Naive thymus-derived CD4-positive, alpha-beta T cell (primary cell): Measurements from ENCODE around the gene GPR141. TPM values are rescaled to one million over a fixed set of nuclear protein-coding genes. Genes with fewer than 3 reads are reported as not detected.

Source experiments
- ATAC-seq: fragments of 150-1000 bp; cut with Tn5 transposase; 2 replicates; pipeline ENCODE4 v1.10.0; 2021; ENCODE audit warnings: mild to moderate bottlenecking, moderate library complexity
- CTCF ChIA-PET: fragments of 350-600 bp; sonication (Branson Sonifier 250); formaldehyde crosslinking; loops from one replicate; lab custom pipeline; 2021; ENCODE audit warnings: antibody characterized with exemption; lab: Charles Lee
- POLR2A ChIA-PET: fragments of 350-600 bp; sonication (Branson Sonifier 250); formaldehyde crosslinking; loops from one replicate; lab custom pipeline; 2021; ENCODE audit warnings: antibody characterized with exemption, inconsistent platforms; lab: Charles Lee
- DNase-seq, 9 donors: peaks; one replicate each; pipeline versions ENCODE4 v3.0.0 to v3.0.0-alpha.2; 2020 to 2022; ENCODE audit warnings: mixed read lengths in 1 of 9
- H3K27ac ChIP-seq: one replicate; pipeline ENCODE4 v1.7.0; 2013; ENCODE audit warnings: mild to moderate bottlenecking, low read depth, low read length, moderate library complexity
- H3K27me3 ChIP-seq, 2 donors: one replicate each; pipeline ENCODE4 v1.7.0; 2013; ENCODE audit warnings: low read length in 2 of 2, mild to moderate bottlenecking in 2 of 2, moderate library complexity in 2 of 2; ENCODE audit not compliant: control insufficient read depth in 2 of 2, insufficient read depth in 2 of 2
- H3K36me3 ChIP-seq, 3 experiments: 1 replicate in 2 of 3; 2 replicates in 1 of 3; pipeline ENCODE4 v1.7.0; 2013; ENCODE audit warnings: low read length in 3 of 3, mild to moderate bottlenecking in 3 of 3, moderate library complexity in 1 of 3; ENCODE audit not compliant: insufficient read depth in 3 of 3, control insufficient read depth in 2 of 3
- H3K4me1 ChIP-seq, 2 donors: one replicate each; pipeline ENCODE4 v1.7.0; 2013; ENCODE audit warnings: low read length in 2 of 2, mild to moderate bottlenecking in 2 of 2, moderate library complexity in 1 of 2; ENCODE audit not compliant: control insufficient read depth in 2 of 2, insufficient read depth in 2 of 2
- H3K4me3 ChIP-seq: 2 replicates; pipeline ENCODE4 v1.7.0; 2013; ENCODE audit warnings: mild to moderate bottlenecking, low read length
- H3K9me3 ChIP-seq, 3 experiments: 1 replicate in 2 of 3; 2 replicates in 1 of 3; pipeline ENCODE4 v1.7.0; 2013; ENCODE audit warnings: low read length in 3 of 3; ENCODE audit not compliant: control insufficient read depth in 2 of 3
- H3K27ac Mint-ChIP-seq, 9 donors: one replicate each; pipeline ENCODE4 v1.8.0; 2020 to 2022; ENCODE audit warnings: mixed read lengths in 9 of 9, mild to moderate bottlenecking in 8 of 9, moderate library complexity in 5 of 9, inconsistent platforms in 2 of 9
- H3K27me3 Mint-ChIP-seq, 5 donors: one replicate each; pipeline ENCODE4 v1.8.0; 2021 to 2022; ENCODE audit warnings: mixed read lengths in 5 of 5, mild to moderate bottlenecking in 1 of 5
- H3K36me3 Mint-ChIP-seq, 5 donors: one replicate each; pipeline ENCODE4 v1.8.0; 2020 to 2022; ENCODE audit warnings: mixed read lengths in 5 of 5, mild to moderate bottlenecking in 3 of 5, inconsistent platforms in 1 of 5
- H3K4me1 Mint-ChIP-seq, 7 donors: one replicate each; pipeline ENCODE4 v1.8.0; 2020 to 2022; ENCODE audit warnings: mixed read lengths in 7 of 7, mild to moderate bottlenecking in 3 of 7, inconsistent platforms in 1 of 7
- H3K4me3 Mint-ChIP-seq, 10 donors: one replicate each; pipeline ENCODE4 v1.8.0; 2020 to 2022; ENCODE audit warnings: mild to moderate bottlenecking in 10 of 10, mixed read lengths in 10 of 10, moderate library complexity in 6 of 10, inconsistent platforms in 2 of 10
- H3K9me3 Mint-ChIP-seq, 11 donors: one replicate each; pipeline ENCODE4 v1.8.0; 2020 to 2022; ENCODE audit warnings: mixed read lengths in 11 of 11, mild to moderate bottlenecking in 4 of 11, inconsistent platforms in 1 of 11, moderate library complexity in 1 of 11
- intact Hi-C, 2 donors: fragments of 100-400 bp; cut with micrococcal nuclease; formaldehyde crosslinking; loops; one replicate each; pipeline ENCODE4 v1.15.1; 2023
- polyA plus RNA-seq, 2 donors: library from polyadenylated mRNA; unstranded; fragments of 300-500 nt; fragmentation: Illumina TruSeq; gene quantifications; one replicate each; pipeline ENCODE4 v1.2.3, GENCODE V29; 2021
- total RNA-seq, 6 experiments: library from RNA in 5 of 6; stranded (reverse) in 5 of 6; gene quantifications; 1 replicate in 5 of 6; 2 replicates in 1 of 6; pipeline ENCODE4 v1.2.3 and lab custom pipeline; 2021 to 2026

Gene GPR141
- total and polyA plus RNA-seq, 7 experiments from 2014 or later: 0.38 to 16.4 (median 1.1) TPM; not detected in 4

GRCh38 chr7:37738321-37738720 lies 54.8 kb downstream of the GPR141 start:
- H3K36me3 ChIP-seq: no peaks in the 10 kb centered on the region
- Mint-ChIP-seq H3K4me1 (no peaks in the 10 kb centered on the region), H3K27ac (no peak overlapping the region), H3K4me3 (no peak overlapping the region), H3K27me3 (peaks cover 0 to 10% (median 3%) of the 10 kb centered on the region in 5 donors), H3K9me3 (no peaks in the 10 kb centered on the region), H3K36me3 (no peaks in the 10 kb centered on the region)
- no peaks in the 10 kb centered on the region for H3K27me3 ChIP-seq
- POLR2A ChIA-PET: no interaction called here
- no peak overlapping the region for H3K27ac ChIP-seq
- H3K4me3 ChIP-seq: no peak overlapping the region
- ATAC-seq (no peak), DNase-seq (no peak)
- CTCF ChIA-PET: no interaction called here
- H3K4me1 ChIP-seq: no peaks in the 10 kb centered on the region
- intact Hi-C loops: no loop called here
- no peaks in the 10 kb centered on the region for H3K9me3 ChIP-seq

GRCh38 chr7:37740398-37740797 lies 56.8 kb downstream of the GPR141 start:
- POLR2A ChIA-PET: no interaction called here

GRCh38 chr7:37741776-37742175 lies 58.2 kb downstream of the GPR141 start:
- Histone ChIP-seq H3K4me1 (no peaks in the 10 kb centered on the region), H3K27me3 (no peaks in the 10 kb centered on the region), H3K9me3 (no peaks in the 10 kb centered on the region), H3K4me3 (no peak overlapping the region), H3K27ac (no peak overlapping the region), H3K36me3 (no peaks in the 10 kb centered on the region)
- ChIA-PET POLR2A (no interaction called here), CTCF (no interaction called here)
- Mint-ChIP-seq H3K4me1 (no peaks in the 10 kb centered on the region), H3K27ac (no peak overlapping the region), H3K9me3 (no peaks in the 10 kb centered on the region), H3K4me3 (no peak overlapping the region), H3K36me3 (no peaks in the 10 kb centered on the region), H3K27me3 (peaks cover 0 to 16% (median 5%) of the 10 kb centered on the region in 5 donors)
- intact Hi-C loops: no loop called here
- DNase-seq: no peak
- ATAC-seq: no peak

More at GRCh38 chr7:37740398-37740797, 56.8 kb downstream of the GPR141 start:
- CTCF ChIA-PET: no interaction called here
- Mint-ChIP-seq H3K4me1 (no peaks in the 10 kb centered on the region), H3K9me3 (no peaks in the 10 kb centered on the region), H3K27ac (no peak overlapping the region), H3K36me3 (no peaks in the 10 kb centered on the region), H3K4me3 (no peak overlapping the region), H3K27me3 (peaks cover 0 to 17% (median 4%) of the 10 kb centered on the region in 5 donors)
- ATAC-seq (no peak), DNase-seq (no peak)
- no peaks in the 10 kb centered on the region for H3K4me1 ChIP-seq
- no peak overlapping the region for H3K4me3 ChIP-seq
- H3K36me3 ChIP-seq: no peaks in the 10 kb centered on the region
- H3K9me3 ChIP-seq: no peaks in the 10 kb centered on the region
- H3K27me3 ChIP-seq: no peaks in the 10 kb centered on the region
- H3K27ac ChIP-seq: no peak overlapping the region
- intact Hi-C loops: no loop called here

- intact Hi-C loops: no loop called here
- H3K27ac ChIP-seq: no peak overlapping the region
- no peaks in the 10 kb centered on the region for H3K27me3 ChIP-seq
- H3K27me3 Mint-ChIP-seq: peaks cover 2 to 20% (median 16%) of the 10 kb centered on the region in 5 donors
- CTCF ChIA-PET: no interaction called here
- no peak overlapping the region for H3K4me3 ChIP-seq
- DNase-seq (no peak), ATAC-seq (no peak)
- H3K9me3 Mint-ChIP-seq: no peaks in the 10 kb centered on the region
- no peak overlapping the region for H3K4me3 Mint-ChIP-seq
- no peaks in the 10 kb centered on the region for H3K4me1 ChIP-seq
- no peak overlapping the region for H3K27ac Mint-ChIP-seq
- H3K9me3 ChIP-seq: no peaks in the 10 kb centered on the region
- H3K4me1 Mint-ChIP-seq: no peaks in the 10 kb centered on the region
- H3K36me3 Mint-ChIP-seq: no peaks in the 10 kb centered on the region
- no peaks in the 10 kb centered on the region for H3K36me3 ChIP-seq
- POLR2A ChIA-PET: no interaction called here
Measured at GRCh38 chr7:37751096-37751495, 67.5 kb downstream of the GPR141 start.

GRCh38 chr7:37753398-37754050 lies 70.0 kb downstream of the GPR141 start:
- ChIA-PET CTCF (no interaction called here), POLR2A (no interaction called here)
- no peaks in the 10 kb centered on the region for H3K4me1 ChIP-seq
- no peak for ATAC-seq
- no peak for DNase-seq
- no peak overlapping the region for H3K4me3 Mint-ChIP-seq
- H3K9me3 Mint-ChIP-seq: no peaks in the 10 kb centered on the region
- H3K4me3 ChIP-seq: no peak overlapping the region
- peaks cover 2 to 19% (median 10%) of the 10 kb centered on the region in 5 donors for H3K27me3 Mint-ChIP-seq
- H3K36me3 Mint-ChIP-seq: no peaks in the 10 kb centered on the region
- H3K27ac ChIP-seq: no peak overlapping the region
- intact Hi-C loops: no loop called here
- no peak overlapping the region for H3K27ac Mint-ChIP-seq
- H3K9me3 ChIP-seq: no peaks in the 10 kb centered on the region
- H3K36me3 ChIP-seq: no peaks in the 10 kb centered on the region
- peaks cover 0 to 4% (median 0%) of the 10 kb centered on the region in 7 donors for H3K4me1 Mint-ChIP-seq
- no peaks in the 10 kb centered on the region for H3K27me3 ChIP-seq

- no peak for DNase-seq
- POLR2A ChIA-PET: no interaction called here
- no peak overlapping the region for H3K27ac ChIP-seq
- H3K27ac Mint-ChIP-seq: no peak overlapping the region
- H3K4me1 ChIP-seq: no peaks in the 10 kb centered on the region
- peaks cover 0 to 4% (median 0%) of the 10 kb centered on the region in 7 donors for H3K4me1 Mint-ChIP-seq
- no peaks in the 10 kb centered on the region for H3K9me3 Mint-ChIP-seq
- H3K36me3 ChIP-seq: no peaks in the 10 kb centered on the region
- ATAC-seq: no peak
- no peak overlapping the region for H3K4me3 ChIP-seq
- H3K4me3 Mint-ChIP-seq: no peak overlapping the region
- no peaks in the 10 kb centered on the region for H3K36me3 Mint-ChIP-seq
- intact Hi-C loops: no loop called here
- no peaks in the 10 kb centered on the region for H3K9me3 ChIP-seq
- H3K27me3 ChIP-seq: no peaks in the 10 kb centered on the region
- CTCF ChIA-PET: no interaction called here
- peaks cover 0 to 30% (median 9%) of the 10 kb centered on the region in 5 donors for H3K27me3 Mint-ChIP-seq
Measured at GRCh38 chr7:37756797-37757551, 73.4 kb downstream of the GPR141 start.

GRCh38 chr7:37757563-37757962 lies 74.0 kb downstream of the GPR141 start:
- no peak overlapping the region for H3K27ac Mint-ChIP-seq

More at GRCh38 chr7:37757563-37757962, 74.0 kb downstream of the GPR141 start:
- DNase-seq (no peak), ATAC-seq (no peak)
- Histone ChIP-seq H3K27me3 (no peaks in the 10 kb centered on the region), H3K9me3 (no peaks in the 10 kb centered on the region), H3K4me3 (no peak overlapping the region), H3K4me1 (no peaks in the 10 kb centered on the region), H3K27ac (no peak overlapping the region), H3K36me3 (no peaks in the 10 kb centered on the region)
- Mint-ChIP-seq H3K4me3 (no peak overlapping the region), H3K9me3 (no peaks in the 10 kb centered on the region), H3K27me3 (peaks cover 0 to 25% (median 10%) of the 10 kb centered on the region in 5 donors), H3K36me3 (no peaks in the 10 kb centered on the region), H3K4me1 (peaks cover 0 to 4% (median 0%) of the 10 kb centered on the region in 7 donors)
- ChIA-PET CTCF (no interaction called here), POLR2A (no interaction called here)
- intact Hi-C loops: no loop called here
